GM18526 (cell line): ENCODE measurements around the gene LRP6.

Source experiments
- POLR2A ChIP-seq: IDR thresholded peaks from 3 replicates; pipeline ENCODE4 v1.6.1; 2011; ENCODE audit not compliant: insufficient read length; ENCODE audit errors: extremely low read depth

LRP6 gene

GRCh38 chr12:12273291-12273957 lies 6.6 kb upstream of the LRP6 start:
- no peak for TF ChIP-seq POLR2A

- TF ChIP-seq POLR2A = no peak
These were observed 6.0 kb upstream of the LRP6 start for GRCh38 chr12:12272869-12273268.

GRCh38 chr12:12270226-12270625 lies 3.4 kb upstream of the LRP6 start:
- TF ChIP-seq POLR2A = no peak

GRCh38 chr12:12267742-12268200 lies 927 bp upstream of the LRP6 start:
- no peak for TF ChIP-seq POLR2A

GRCh38 chr12:12266389-12266872 lies 413 bp downstream of the LRP6 start:
- TF ChIP-seq POLR2A = no peak

GRCh38 chr12:12265571-12266388 lies 1.1 kb downstream of the LRP6 start:
- TF ChIP-seq POLR2A = no peak

- no peak for TF ChIP-seq POLR2A
These were observed 1.8 kb downstream of the LRP6 start for GRCh38 chr12:12265035-12265434.

GRCh38 chr12:12263909-12264308 lies 2.9 kb downstream of the LRP6 start:
- TF ChIP-seq POLR2A = no peak

- no peak for TF ChIP-seq POLR2A
These were observed 12.3 kb downstream of the LRP6 start for GRCh38 chr12:12254553-12254952.

GRCh38 chr12:12249216-12250050 lies 17.4 kb downstream of the LRP6 start:
- TF ChIP-seq POLR2A = no peak

- no peak for TF ChIP-seq POLR2A
These were observed 19.3 kb downstream of the LRP6 start for GRCh38 chr12:12247584-12247983.

- TF ChIP-seq POLR2A = no peak
These were observed 22.5 kb downstream of the LRP6 start for GRCh38 chr12:12244341-12244740.

GRCh38 chr12:12240662-12241340 lies 26.0 kb downstream of the LRP6 start:
- TF ChIP-seq POLR2A = no peak

- TF ChIP-seq POLR2A = no peak
These were observed 27.7 kb downstream of the LRP6 start for GRCh38 chr12:12239127-12239526.

- TF ChIP-seq POLR2A = no peak
These were observed 28.2 kb downstream of the LRP6 start for GRCh38 chr12:12238605-12239004.
